Heart right ventricle (tissue), 16 donors: Measurements from ENCODE around the gene STAB2. TPM values are rescaled to one million over a fixed set of nuclear protein-coding genes. Genes with fewer than 3 reads are reported as not detected.

Source experiments
- ATAC-seq, 8 donors: fragments of 200-7000 bp; cut with Tn5 transposase; one replicate each; pipeline ENCODE4 v1.9.1; 2020; ENCODE audit warnings: mild to moderate bottlenecking in 8 of 8, moderate library complexity in 8 of 8, moderate number of reproducible peaks in 1 of 8
- DNase-seq, 2 donors: peaks; one replicate each; pipeline ENCODE4 v3.0.0-alpha.2; 2020
- H3K27ac ChIP-seq, 10 donors: fragments of 200-600 bp; sonication (generic) in 2 of 10; one replicate each; pipeline versions ENCODE4 v1.5.0 to v1.8.0; 2020 to 2022; ENCODE audit warnings: mild to moderate bottlenecking in 3 of 10
- H3K27me3 ChIP-seq, 7 donors: fragments of 200-600 bp; one replicate each; pipeline ENCODE4 v1.8.0; 2021 to 2022; ENCODE audit warnings: mild to moderate bottlenecking in 2 of 7
- H3K36me3 ChIP-seq, 9 donors: fragments of 200-600 bp; sonication (generic) in 1 of 9; one replicate each; pipeline versions ENCODE4 v1.5.0 to v1.8.0; 2020 to 2022; ENCODE audit warnings: mild to moderate bottlenecking in 2 of 9
- H3K4me1 ChIP-seq, 9 donors: fragments of 200-600 bp; sonication (generic) in 1 of 9; one replicate each; pipeline versions ENCODE4 v1.5.0 to v1.8.0; 2020 to 2022; ENCODE audit warnings: mild to moderate bottlenecking in 4 of 9
- H3K4me3 ChIP-seq, 10 donors: fragments of 200-600 bp; sonication (generic) in 2 of 10; one replicate each; pipeline versions ENCODE4 v1.5.0 to v1.8.0; 2020 to 2022; ENCODE audit warnings: mild to moderate bottlenecking in 7 of 10, moderate library complexity in 2 of 10
- H3K9me3 ChIP-seq, 11 donors: fragments of 200-600 bp in 10 of 11; sonication (generic) in 2 of 11; one replicate each; pipeline versions ENCODE4 v1.5.0 to v1.8.0; 2013 to 2022; ENCODE audit warnings: mild to moderate bottlenecking in 2 of 11, control low read depth in 1 of 11, moderate library complexity in 1 of 11
- CTCF ChIP-seq, 9 donors: fragments of 200-600 bp; sonication (generic) in 2 of 9; IDR thresholded peaks; one replicate each; pipeline versions ENCODE4 v1.5.0 to v1.8.0; 2021 to 2022; ENCODE audit warnings: antibody characterized with exemption in 9 of 9, mild to moderate bottlenecking in 5 of 9, moderate library complexity in 1 of 9
- WGBS, 2 donors: extraction: QIAGEN DNeasy Blood & Tissue Kit; methylation state at CpG; one replicate each; pipeline ENCODE4 v1.1.7; 2013; ENCODE audit warnings: inconsistent platforms in 1 of 2; 5-methylcytosine and 5-hydroxymethylcytosine counted together
- intact Hi-C, 10 donors: fragments of 100-400 bp; cut with DNase I; formaldehyde crosslinking; loops; one replicate each; pipeline versions ENCODE4 v1.11.1 to v1.14.2; 2022
- polyA plus RNA-seq, 2 donors: library from polyadenylated mRNA; stranded (reverse); fragments of 200-250 nt; gene quantifications; one replicate each; pipeline ENCODE4 v1.2.3, GENCODE V29; 2013
- total RNA-seq, 10 donors: library from RNA; stranded (reverse); fragmentation: NEBNext Ultra II Directional in 3 of 10; extraction: Animal tissue kit (Norgen Biotek cat#: 25700) in 3 of 10; gene quantifications; one replicate each; pipeline versions ENCODE4 v1.2.1 to v1.2.4, GENCODE V29; 2021 to 2023
- donor health status: Arrhythmogenic right ventricular cardiomyopathy.
- donor health status: ischemic (EF 13 %, LVEDD 7.1; RV severe dilation, severe dysfunction).
- donor health status: healthy with polysubstance abuse.
- donor health status: DM: no; HTN: yes; CAD: no.
- donor health status: DM: no; HTN: no; CAD: no.
- donor health status: ischemic (EF 25% LVEDD 6.9; RV normal size, moderate dysfunction).
- donor health status: ischemic (EF 25% LVEDD 5.7; RV mildly dilated, moderate dysfunction).
- donor health status: healthy.
- donor health status: DM: yes; HTN: yes; CAD: no.
- donor health status: Ischemic cardiomyopathy.
- donor health status: ischemic (EF 35%, LVEDD 5.7; RV mildly dilated, moderate dysfunction).
- donor health status: nonischemic (EF 11% LVEDD 7.7; RV severe dilation, severe dysfunction).
- donor health status: DM: yes; HTN: yes; CAD: no.
- donor health status: PGD.
- donor health status: ischemic (EF 29% LVEDD 5.4; RV normal size, mild dysfunction).
- donor health status: nonischemic (EF 23%, LVEDD 6.1; RV moderate dilation, normal function).

Gene STAB2
- total and polyA plus RNA-seq, 12 donors, result 0.01 to 0.50 (median 0.17) TPM; not detected in 3

- no peak for DNase-seq
These were observed 138.3 kb downstream of the STAB2 start for GRCh38 chr12:103725398-103725797.

GRCh38 chr12:103727638-103728037 is 140.6 kb downstream of the STAB2 start:
- 74 to 83% methylated on average over 3 of the region's 3 CpGs for WGBS, 2 donors
- no peak for DNase-seq

More at GRCh38 chr12:103725398-103725797, 138.3 kb downstream of the STAB2 start:
- intact Hi-C loops, result no loop called here
- ATAC-seq, result no peak
- H3K27ac ChIP-seq, result no peak overlapping the region
- no peaks in the 10 kb centered on the region for H3K9me3 ChIP-seq
- no peaks in the 10 kb centered on the region for H3K4me1 ChIP-seq
- H3K4me3 ChIP-seq, result no peak overlapping the region
- no peak for TF ChIP-seq CTCF (IDR thresholded peaks at IDR 0.05)
- no peaks in the 10 kb centered on the region for H3K27me3 ChIP-seq
- no peaks in the 10 kb centered on the region for H3K36me3 ChIP-seq
- WGBS, 2 donors, result 87 to 89% methylated on average over 8 of the region's 8 CpGs

GRCh38 chr12:103728323-103728722 is 141.2 kb downstream of the STAB2 start:
- ATAC-seq, result no peak

More at GRCh38 chr12:103727638-103728037, 140.6 kb downstream of the STAB2 start:
- Histone ChIP-seq H3K9me3 (peaks cover 0 to 9% (median 3%) of the 10 kb centered on the region in 11 donors), H3K36me3 (no peaks in the 10 kb centered on the region), H3K4me3 (no peak overlapping the region), H3K27ac (no peak overlapping the region), H3K27me3 (no peaks in the 10 kb centered on the region), H3K4me1 (no peaks in the 10 kb centered on the region)
- ATAC-seq, result no peak
- no peak for TF ChIP-seq CTCF (IDR thresholded peaks at IDR 0.05)
- intact Hi-C loops, result no loop called here

GRCh38 chr12:103729499-103729898 is 142.4 kb downstream of the STAB2 start:
- Histone ChIP-seq H3K36me3 (no peaks in the 10 kb centered on the region), H3K4me3 (no peak overlapping the region), H3K27me3 (no peaks in the 10 kb centered on the region), H3K27ac (no peak overlapping the region), H3K4me1 (no peaks in the 10 kb centered on the region), H3K9me3 (peaks cover 0 to 9% (median 3%) of the 10 kb centered on the region in 11 donors)
- no peak for DNase-seq
- TF ChIP-seq CTCF (IDR thresholded peaks at IDR 0.05), result no peak
- no peak for ATAC-seq
- WGBS, 2 donors, result 81 to 96% methylated on average over 1 of the region's 1 CpG
- intact Hi-C loops, result no loop called here

More at GRCh38 chr12:103728323-103728722, 141.2 kb downstream of the STAB2 start:
- no peaks in the 10 kb centered on the region for H3K4me1 ChIP-seq
- no peaks in the 10 kb centered on the region for H3K27me3 ChIP-seq
- no peak for TF ChIP-seq CTCF (IDR thresholded peaks at IDR 0.05)
- intact Hi-C loops, result no loop called here
- H3K4me3 ChIP-seq, result no peak overlapping the region
- peaks cover 0 to 9% (median 3%) of the 10 kb centered on the region in 11 donors for H3K9me3 ChIP-seq
- H3K27ac ChIP-seq, result no peak overlapping the region
- 80 to 85% methylated on average over 4 of the region's 4 CpGs for WGBS, 2 donors
- no peaks in the 10 kb centered on the region for H3K36me3 ChIP-seq
- no peak for DNase-seq
